Karpas-422 (cell line): ENCODE measurements around the gene ANK2. TPM values are rescaled to one million over a fixed set of nuclear protein-coding genes. Genes with fewer than 3 reads are reported as not detected.

Experiments used
- DNase-seq: peaks from one replicate; pipeline ENCODE4 v3.0.0-alpha.2; 2015
- H2AFZ ChIP-seq: fragments of 200-600 bp; sonication (generic); 2 replicates; pipeline ENCODE4 v1.6.1; 2014; ENCODE audit warnings: antibody characterized with exemption, low read length, mixed read lengths
- H3K27ac ChIP-seq: fragments of 200-600 bp; sonication (generic); 2 replicates; pipeline ENCODE4 v1.5.1; 2014; ENCODE audit warnings: mild to moderate bottlenecking, low read length, moderate library complexity
- H3K27me3 ChIP-seq: fragments of 200-600 bp; sonication (generic); 2 replicates; pipeline ENCODE4 v1.6.1; 2014; ENCODE audit warnings: low read length, mixed read lengths
- H3K36me3 ChIP-seq: fragments of 200-600 bp; sonication (generic); 2 replicates; pipeline ENCODE4 v1.6.1; 2014; ENCODE audit warnings: low read length, mixed read lengths; ENCODE audit not compliant: insufficient read depth
- H3K4me1 ChIP-seq: fragments of 200-600 bp; sonication (generic); 2 replicates; pipeline ENCODE4 v1.6.1; 2014; ENCODE audit warnings: mild to moderate bottlenecking, low read length, mixed read lengths
- H3K4me2 ChIP-seq: fragments of 200-600 bp; sonication (generic); 2 replicates; pipeline ENCODE4 v1.6.1; 2014; ENCODE audit warnings: low read length, low read depth, mild to moderate bottlenecking; ENCODE audit not compliant: poor library complexity, severe bottlenecking
- H3K4me3 ChIP-seq: fragments of 200-600 bp; sonication (generic); 2 replicates; pipeline ENCODE4 v1.5.1; 2014; ENCODE audit warnings: mild to moderate bottlenecking, antibody characterized with exemption, low read length, mixed read lengths
- H3K79me2 ChIP-seq: fragments of 200-600 bp; sonication (generic); 2 replicates; pipeline ENCODE4 v1.6.1; 2014; ENCODE audit warnings: mild to moderate bottlenecking, low read length, mixed read lengths
- H3K9ac ChIP-seq: fragments of 200-600 bp; sonication (generic); 2 replicates; pipeline ENCODE4 v1.6.0; 2014; ENCODE audit warnings: low read length
- H3K9me2 ChIP-seq: fragments of 200-600 bp; sonication (generic), shearing (Covaris generic); replicated peaks from 2 replicates; pipeline ENCODE4 v1.6.0; 2014; ENCODE audit warnings: mild to moderate bottlenecking, low read length, moderate library complexity; ENCODE audit not compliant: insufficient read depth
- H3K9me3 ChIP-seq: fragments of 300-700, 200-600 bp; sonication (generic); 2 replicates; pipeline ENCODE4 v1.6.1; 2014; ENCODE audit warnings: low read length, mixed read lengths
- H4K20me1 ChIP-seq: fragments of 200-600 bp; sonication (generic); 2 replicates; pipeline ENCODE4 v1.6.1; 2014; ENCODE audit warnings: mild to moderate bottlenecking, antibody characterized with exemption, low read length, low read depth; ENCODE audit not compliant: insufficient read depth
- total RNA-seq: library from RNA; depleted of rRNA; stranded (reverse); fragments of >200 nt; shearing (Covaris generic); gene quantifications from 2 replicates; pipeline ENCODE4 v1.2.3, GENCODE V29; 2014; ENCODE audit warnings: low replicate concordance

The ANK2 gene
- total RNA-seq, 1 experiment from 2014 or later: 3.1 TPM

DNA sequence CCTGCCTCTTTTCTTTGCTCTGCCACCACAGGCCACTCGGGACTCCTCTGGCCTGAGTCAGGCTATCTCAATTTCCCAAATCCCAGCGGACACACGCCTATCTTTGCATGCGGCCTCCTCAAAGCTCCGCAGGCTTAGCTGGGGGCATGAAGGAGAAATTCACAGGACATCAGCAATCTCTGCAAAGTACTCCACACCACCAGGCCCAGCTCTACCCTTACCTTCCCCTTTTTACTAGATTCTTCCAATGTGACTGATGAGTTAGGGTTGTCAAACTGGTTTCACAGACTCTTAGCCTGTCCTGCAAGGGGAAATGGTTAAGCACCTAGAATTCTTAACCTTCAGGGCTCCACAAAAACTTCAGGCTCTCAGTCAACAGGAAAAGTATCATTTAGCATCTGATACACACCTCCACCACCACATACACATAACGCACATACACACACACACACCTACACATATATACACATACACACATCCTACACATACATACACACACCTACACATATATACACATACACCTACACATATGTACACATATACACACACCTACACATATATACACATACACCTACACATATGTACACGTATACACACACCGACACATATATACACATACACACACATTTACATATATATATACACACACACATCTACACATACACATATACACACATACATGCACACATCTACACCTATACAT is 349.1 kb downstream of the ANK2 start:
- Histone ChIP-seq H2AFZ (no peak overlapping the region), H3K27ac (no peak overlapping the region), H3K4me1 (peaks cover 4% of the 10 kb centered on the region), H3K9me2 (no peaks in the 10 kb centered on the region), H3K4me2 (no peak overlapping the region), H3K36me3 (no peaks in the 10 kb centered on the region), H3K79me2 (no peaks in the 10 kb centered on the region), H3K9me3 (no peaks in the 10 kb centered on the region), H3K27me3 (no peaks in the 10 kb centered on the region), H3K9ac (no peak overlapping the region), H4K20me1 (no peaks in the 10 kb centered on the region), H3K4me3 (no peak overlapping the region)
- DNase-seq: peak; percentile 33

DNA sequence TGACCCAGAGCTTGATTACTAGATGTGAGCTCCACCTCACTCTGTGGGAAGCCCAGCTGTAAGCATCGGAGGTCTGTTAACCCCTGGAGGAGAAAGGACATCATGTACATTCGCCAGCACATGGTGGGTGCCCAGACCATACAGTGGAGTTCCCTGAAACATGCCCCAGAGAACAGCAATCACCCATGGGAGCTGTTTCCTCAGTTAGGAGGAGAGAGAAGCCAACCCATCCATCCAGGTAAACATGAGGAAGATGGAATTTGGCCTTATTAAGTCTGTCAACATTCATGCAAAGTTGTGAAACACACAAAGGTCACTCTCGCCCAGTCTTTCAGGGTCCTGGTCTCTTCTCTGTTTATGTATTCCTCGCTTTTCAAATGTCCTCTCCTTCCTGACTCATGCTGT is 354.7 kb downstream of the ANK2 start:
- Histone ChIP-seq H3K4me1 (no peaks in the 10 kb centered on the region), H2AFZ (no peak overlapping the region), H4K20me1 (no peaks in the 10 kb centered on the region), H3K79me2 (no peaks in the 10 kb centered on the region), H3K9me3 (no peaks in the 10 kb centered on the region), H3K27ac (no peak overlapping the region), H3K27me3 (no peaks in the 10 kb centered on the region), H3K9me2 (no peaks in the 10 kb centered on the region), H3K36me3 (no peaks in the 10 kb centered on the region), H3K4me3 (no peak overlapping the region), H3K9ac (no peak overlapping the region), H3K4me2 (no peak overlapping the region)
- peak; percentile 24 for DNase-seq

DNA sequence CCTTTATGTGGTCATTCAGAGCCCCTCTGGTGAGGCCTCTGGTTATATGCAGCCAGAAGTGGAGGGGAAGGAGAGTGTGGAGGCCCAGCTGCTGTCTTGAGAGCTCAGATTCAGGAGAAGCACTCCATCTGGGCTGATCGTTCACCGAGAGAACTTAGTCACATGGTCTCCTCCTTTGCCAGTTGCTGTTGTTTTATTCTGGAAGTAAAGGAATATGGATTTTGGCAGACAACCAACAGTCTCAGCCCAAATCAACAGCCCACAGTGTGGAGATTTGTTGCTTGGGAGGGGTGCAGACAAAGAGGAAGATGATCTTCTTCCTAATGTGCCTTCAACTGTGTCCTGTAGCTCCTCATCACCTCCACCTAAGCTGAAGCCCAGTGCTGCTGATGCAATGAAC is 355.4 kb downstream of the ANK2 start:
- Histone ChIP-seq H2AFZ (no peak overlapping the region), H3K9me2 (no peaks in the 10 kb centered on the region), H4K20me1 (no peaks in the 10 kb centered on the region), H3K36me3 (no peaks in the 10 kb centered on the region), H3K27me3 (no peaks in the 10 kb centered on the region), H3K9ac (no peak overlapping the region), H3K9me3 (no peaks in the 10 kb centered on the region), H3K4me1 (no peaks in the 10 kb centered on the region), H3K79me2 (no peaks in the 10 kb centered on the region), H3K4me2 (no peak overlapping the region), H3K4me3 (no peak overlapping the region), H3K27ac (no peak overlapping the region)
- DNase-seq: peak; percentile 33

DNA sequence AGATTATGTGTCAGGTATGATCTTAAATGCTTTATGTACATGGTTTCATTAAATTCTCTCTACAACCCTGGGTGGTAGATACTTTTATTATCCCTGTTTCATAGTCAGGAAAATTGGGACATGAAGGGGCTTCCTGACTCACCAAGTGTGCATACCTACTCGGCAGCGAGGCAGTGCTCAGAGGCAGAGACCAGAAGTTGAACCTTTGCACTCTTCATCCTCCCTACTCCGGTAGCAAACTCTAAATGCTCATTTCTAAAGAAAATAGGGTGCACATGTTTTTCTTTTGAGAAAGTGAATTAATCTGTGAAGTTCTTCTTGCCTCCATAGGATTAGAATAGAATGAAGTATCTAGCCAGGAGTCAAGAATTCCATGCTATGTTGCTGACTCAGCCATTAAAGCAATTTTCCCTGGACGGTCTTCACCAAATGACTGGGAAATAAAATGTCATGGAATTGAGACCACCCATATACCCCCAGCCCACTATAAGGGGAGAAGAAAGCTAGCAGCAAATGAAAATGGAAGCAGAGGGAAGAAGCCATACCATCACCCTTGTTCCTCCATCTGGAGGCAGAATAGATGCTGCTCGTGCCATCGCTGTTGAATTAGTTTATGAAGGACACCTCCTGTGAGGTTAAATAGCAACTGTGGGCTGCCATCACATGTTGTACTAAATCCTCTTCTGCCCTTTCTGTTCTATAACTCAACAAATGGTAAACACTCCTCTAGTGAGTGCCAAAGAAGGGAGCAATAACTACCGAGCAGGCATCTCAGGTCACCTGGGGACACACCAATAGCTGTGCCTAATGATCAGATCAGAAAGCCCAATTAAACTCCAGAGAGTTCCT is 356.6 kb downstream of the ANK2 start:
- H4K20me1 ChIP-seq: no peaks in the 10 kb centered on the region
- H3K9me2 ChIP-seq: no peaks in the 10 kb centered on the region
- H2AFZ ChIP-seq: no peak overlapping the region
- H3K27ac ChIP-seq: no peak overlapping the region
- no peaks in the 10 kb centered on the region for H3K79me2 ChIP-seq
- H3K9ac ChIP-seq: no peak overlapping the region
- H3K4me1 ChIP-seq: no peaks in the 10 kb centered on the region
- H3K27me3 ChIP-seq: no peaks in the 10 kb centered on the region
- no peak overlapping the region for H3K4me3 ChIP-seq
- H3K36me3 ChIP-seq: no peaks in the 10 kb centered on the region
- no peaks in the 10 kb centered on the region for H3K9me3 ChIP-seq
- no peak overlapping the region for H3K4me2 ChIP-seq
- DNase-seq: no peak

DNA sequence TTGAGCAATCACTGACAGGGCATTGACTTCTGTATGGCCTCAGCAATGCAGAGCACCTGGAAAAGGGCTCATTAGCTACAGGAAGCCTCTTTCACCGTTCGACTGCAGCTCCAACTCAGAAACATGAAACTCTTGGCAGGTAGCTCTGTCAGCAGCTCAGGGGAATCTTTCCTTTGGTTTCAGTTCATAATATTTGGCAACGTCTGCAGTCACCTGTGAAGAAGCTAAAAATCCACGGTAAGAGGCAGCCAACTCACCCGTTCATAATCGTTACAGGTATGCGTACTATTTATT is 357.2 kb downstream of the ANK2 start:
- Histone ChIP-seq H3K4me3 (no peak overlapping the region), H3K36me3 (no peaks in the 10 kb centered on the region), H3K9ac (no peak overlapping the region), H3K79me2 (no peaks in the 10 kb centered on the region), H3K27me3 (no peaks in the 10 kb centered on the region), H3K4me2 (no peak overlapping the region), H4K20me1 (no peaks in the 10 kb centered on the region), H3K9me3 (no peaks in the 10 kb centered on the region), H3K9me2 (no peaks in the 10 kb centered on the region), H2AFZ (no peak overlapping the region), H3K27ac (no peak overlapping the region), H3K4me1 (no peaks in the 10 kb centered on the region)
- DNase-seq: no peak

DNA sequence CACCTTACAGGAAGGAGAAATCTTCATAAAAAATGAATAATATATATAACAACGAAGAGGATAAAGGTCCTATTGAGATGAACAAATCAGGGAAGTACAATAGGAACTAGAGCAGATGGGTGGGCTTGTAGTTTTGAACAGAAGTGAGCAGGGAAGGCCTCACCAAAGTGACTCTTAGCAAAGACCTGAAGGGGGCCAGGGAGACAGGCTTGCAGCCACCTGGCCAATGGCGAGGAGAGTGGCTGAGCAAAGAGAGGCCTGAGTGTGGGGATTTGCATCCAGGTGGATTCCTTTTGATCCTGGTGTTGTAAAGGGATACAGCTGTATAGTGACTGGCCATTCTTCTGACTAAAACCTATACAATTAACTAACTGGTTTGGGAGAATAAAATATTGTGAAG is 358.0 kb downstream of the ANK2 start:
- H3K9ac ChIP-seq: no peak overlapping the region
- H3K27ac ChIP-seq: no peak overlapping the region
- no peaks in the 10 kb centered on the region for H4K20me1 ChIP-seq
- H3K4me2 ChIP-seq: no peak overlapping the region
- no peaks in the 10 kb centered on the region for H3K36me3 ChIP-seq
- H3K9me2 ChIP-seq: no peaks in the 10 kb centered on the region
- no peak overlapping the region for H3K4me3 ChIP-seq
- no peaks in the 10 kb centered on the region for H3K79me2 ChIP-seq
- no peak overlapping the region for H2AFZ ChIP-seq
- no peak for DNase-seq
- H3K4me1 ChIP-seq: no peaks in the 10 kb centered on the region
- no peaks in the 10 kb centered on the region for H3K9me3 ChIP-seq
- no peaks in the 10 kb centered on the region for H3K27me3 ChIP-seq

DNA sequence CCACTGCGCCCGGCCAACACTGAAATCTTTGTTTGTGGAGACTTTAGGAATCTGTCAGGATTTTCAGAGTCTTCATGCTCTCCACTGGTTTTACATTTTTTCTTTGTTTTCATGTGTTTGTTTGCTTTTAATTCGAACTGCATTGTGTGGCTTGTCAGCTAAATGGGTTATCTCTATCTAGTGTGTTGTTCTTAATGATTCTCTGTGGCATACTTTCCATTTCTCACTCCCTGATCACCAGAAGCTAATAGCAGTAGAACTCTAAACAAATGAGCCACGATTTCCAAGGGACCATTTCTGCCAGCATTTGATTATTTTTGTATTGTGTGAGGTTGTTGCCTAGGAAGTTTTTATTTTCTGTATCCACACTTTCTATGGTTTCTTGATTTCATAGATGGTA is 359.7 kb downstream of the ANK2 start:
- Histone ChIP-seq H3K4me2 (no peak overlapping the region), H2AFZ (no peak overlapping the region), H3K27ac (no peak overlapping the region), H3K9ac (no peak overlapping the region), H3K27me3 (no peaks in the 10 kb centered on the region), H3K79me2 (no peaks in the 10 kb centered on the region), H3K4me1 (no peaks in the 10 kb centered on the region), H3K9me2 (no peaks in the 10 kb centered on the region), H3K36me3 (no peaks in the 10 kb centered on the region), H4K20me1 (no peaks in the 10 kb centered on the region), H3K9me3 (no peaks in the 10 kb centered on the region), H3K4me3 (no peak overlapping the region)
- DNase-seq: no peak

DNA sequence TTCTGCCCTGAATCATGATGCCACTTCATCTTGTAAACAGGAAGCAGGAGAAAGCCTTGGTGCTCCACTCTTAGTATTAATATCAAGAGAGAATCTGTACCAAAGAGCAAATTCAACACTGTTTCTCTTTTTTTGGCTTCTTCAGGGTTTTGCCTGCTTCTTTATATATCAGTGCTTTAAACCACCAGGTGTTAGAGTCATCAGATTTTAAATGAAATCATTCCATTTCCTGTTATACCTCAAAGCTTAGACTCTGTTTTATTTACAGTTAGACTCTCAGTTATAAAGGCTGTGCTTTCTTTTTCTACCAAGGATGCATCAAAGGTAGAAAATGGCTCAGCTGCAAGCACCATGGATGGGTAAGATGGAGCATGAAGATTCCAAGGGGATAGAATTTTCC is 361.2 kb downstream of the ANK2 start:
- H3K79me2 ChIP-seq: no peaks in the 10 kb centered on the region
- H3K4me1 ChIP-seq: no peaks in the 10 kb centered on the region
- no peaks in the 10 kb centered on the region for H3K36me3 ChIP-seq
- no peak overlapping the region for H3K4me3 ChIP-seq
- H3K27me3 ChIP-seq: no peaks in the 10 kb centered on the region
- H3K27ac ChIP-seq: no peak overlapping the region
- no peaks in the 10 kb centered on the region for H4K20me1 ChIP-seq
- H3K9me3 ChIP-seq: no peaks in the 10 kb centered on the region
- H3K9me2 ChIP-seq: no peaks in the 10 kb centered on the region
- H2AFZ ChIP-seq: no peak overlapping the region
- DNase-seq: peak; percentile 35
- no peak overlapping the region for H3K4me2 ChIP-seq
- no peak overlapping the region for H3K9ac ChIP-seq
